Activated B cell treated with CpG ODN at 0.5 μM for 24 hours (primary cell): ENCODE results near the gene TET1. TPM values are rescaled to one million over a fixed set of nuclear protein-coding genes. Genes with fewer than 3 reads are reported as not detected.
"Not testable (repeated sequence)": the region's sequence is repeated elsewhere in the genome, so short reads cannot be mapped to it uniquely, and the experiment has no call there.

Experiments used
- ATAC-seq: fragments of 200-7000 bp; cut with Tn5 transposase; one replicate; pipeline ENCODE4 v1.10.0; 2021; ENCODE audit warnings: low read depth, mild to moderate bottlenecking, moderate library complexity
- CTCF ChIA-PET: fragments of 350-600 bp; sonication (Branson Sonifier 250); formaldehyde crosslinking; loops from one replicate; lab custom pipeline; 2021; ENCODE audit warnings: antibody characterized with exemption; lab: Charles Lee
- POLR2A ChIA-PET: fragments of 350-600 bp; sonication (Branson Sonifier 250); formaldehyde crosslinking; loops from one replicate; lab custom pipeline; 2021; ENCODE audit warnings: antibody characterized with exemption; lab: Charles Lee
- DNase-seq: peaks from one replicate; pipeline ENCODE4 v3.0.0; 2022
- H3K27ac Mint-ChIP-seq: one replicate; pipeline ENCODE4 v1.8.0; 2020; ENCODE audit warnings: mixed read lengths
- H3K27me3 Mint-ChIP-seq: one replicate; pipeline ENCODE4 v1.8.0; 2021; ENCODE audit warnings: mixed read lengths
- H3K36me3 Mint-ChIP-seq: one replicate; pipeline ENCODE4 v1.8.0; 2021; ENCODE audit warnings: low read depth, mixed read lengths
- H3K4me1 Mint-ChIP-seq: one replicate; pipeline ENCODE4 v1.8.0; 2021; ENCODE audit warnings: mixed read lengths
- H3K4me3 Mint-ChIP-seq: one replicate; pipeline ENCODE4 v1.8.0; 2020; ENCODE audit warnings: mild to moderate bottlenecking, mixed read lengths
- H3K9me3 Mint-ChIP-seq: one replicate; pipeline ENCODE4 v1.8.0; 2020; ENCODE audit warnings: mixed read lengths
- intact Hi-C: fragments of 100-400 bp; cut with micrococcal nuclease; formaldehyde crosslinking; loops from one replicate; pipeline ENCODE4 v1.15.1; 2024
- total RNA-seq: library from RNA; stranded (reverse); gene quantifications from 2 replicates; pipeline ENCODE4 v1.2.3, GENCODE V29; 2022
- TF ChIP-seq, protein P1 (sequence below): fragments of 200-600 bp; IDR thresholded peaks from one replicate; pipeline ENCODE4 v1.8.0; 2022; ENCODE audit warnings: antibody characterized with exemption, mild to moderate bottlenecking

The TET1 gene
- total RNA-seq: 0.54 and 0.69 TPM in 2 replicates

DNA sequence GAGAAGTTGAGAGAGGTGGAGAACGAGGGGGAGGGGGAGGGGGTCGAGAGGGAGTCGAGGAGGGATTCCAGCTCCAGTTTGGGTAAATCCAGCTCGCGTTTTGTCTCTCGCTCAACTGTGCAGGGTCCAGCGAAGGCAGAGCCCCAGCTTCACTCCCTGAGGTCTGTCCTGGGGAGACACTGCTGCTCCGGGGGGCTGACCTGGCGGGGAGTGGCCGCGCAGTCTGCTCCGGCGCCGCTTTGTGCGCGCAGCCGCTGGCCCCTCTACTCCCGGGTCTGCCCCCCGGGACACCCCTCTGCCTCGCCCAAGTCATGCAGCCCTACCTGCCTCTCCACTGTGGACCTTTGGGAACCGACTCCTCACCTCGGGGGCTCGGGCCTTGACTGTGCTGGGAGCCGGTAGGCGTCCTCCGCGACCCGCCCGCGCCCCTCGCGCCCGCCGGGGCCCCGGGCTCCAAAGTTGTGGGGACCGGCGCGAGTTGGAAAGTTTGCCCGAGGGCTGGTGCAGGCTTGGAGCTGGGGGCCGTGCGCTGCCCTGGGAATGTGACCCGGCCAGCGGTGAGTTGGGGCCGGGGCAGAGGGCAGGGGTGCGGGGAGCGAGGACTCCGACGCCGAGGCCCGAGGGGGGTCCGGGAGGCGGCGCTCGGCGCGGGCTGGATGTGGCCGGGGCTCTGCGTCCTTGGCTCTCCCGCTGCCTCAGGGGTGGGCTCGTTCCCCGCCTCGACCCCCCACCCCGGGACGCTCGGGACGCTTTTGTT is at the start of gene TET1:
Gene TET1 (plus strand): TSS at position 152 of the 757 bp plus-strand sequence. CDS start 12,002 bp downstream, outside the sequence.
- Mint-ChIP-seq H3K36me3 (no peaks in the 10 kb centered on the region), H3K4me1 (peaks cover 30% of the 10 kb centered on the region), H3K27me3 (peaks cover 58% of the 10 kb centered on the region), H3K4me3 (peak within 1 kb of the TSS; percentile 78), H3K9me3 (no peaks in the 10 kb centered on the region), H3K27ac (no peak within 1 kb of the TSS)
- POLR2A ChIA-PET: interaction anchor here (1.4 kb wide), 1 partner anchor 40 kb away, joined by 5 read pairs; no protein-coding TSS in a partner anchor
- DNase-seq (peak; percentile 24), ATAC-seq (peak; percentile 47)
- CTCF ChIA-PET: interaction anchor here (1.0 kb wide), 1 partner anchor 9 kb away, joined by 3 read pairs; no protein-coding TSS in a partner anchor
- intact Hi-C loops: loop anchor here (1.0 to 10.0 kb wide), 2 partner anchors 40 to 264 kb away; partner anchors contain the start of gene STOX1
- TF ChIP-seq, protein P1, sequence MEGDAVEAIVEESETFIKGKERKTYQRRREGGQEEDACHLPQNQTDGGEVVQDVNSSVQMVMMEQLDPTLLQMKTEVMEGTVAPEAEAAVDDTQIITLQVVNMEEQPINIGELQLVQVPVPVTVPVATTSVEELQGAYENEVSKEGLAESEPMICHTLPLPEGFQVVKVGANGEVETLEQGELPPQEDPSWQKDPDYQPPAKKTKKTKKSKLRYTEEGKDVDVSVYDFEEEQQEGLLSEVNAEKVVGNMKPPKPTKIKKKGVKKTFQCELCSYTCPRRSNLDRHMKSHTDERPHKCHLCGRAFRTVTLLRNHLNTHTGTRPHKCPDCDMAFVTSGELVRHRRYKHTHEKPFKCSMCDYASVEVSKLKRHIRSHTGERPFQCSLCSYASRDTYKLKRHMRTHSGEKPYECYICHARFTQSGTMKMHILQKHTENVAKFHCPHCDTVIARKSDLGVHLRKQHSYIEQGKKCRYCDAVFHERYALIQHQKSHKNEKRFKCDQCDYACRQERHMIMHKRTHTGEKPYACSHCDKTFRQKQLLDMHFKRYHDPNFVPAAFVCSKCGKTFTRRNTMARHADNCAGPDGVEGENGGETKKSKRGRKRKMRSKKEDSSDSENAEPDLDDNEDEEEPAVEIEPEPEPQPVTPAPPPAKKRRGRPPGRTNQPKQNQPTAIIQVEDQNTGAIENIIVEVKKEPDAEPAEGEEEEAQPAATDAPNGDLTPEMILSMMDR: no peak

DNA sequence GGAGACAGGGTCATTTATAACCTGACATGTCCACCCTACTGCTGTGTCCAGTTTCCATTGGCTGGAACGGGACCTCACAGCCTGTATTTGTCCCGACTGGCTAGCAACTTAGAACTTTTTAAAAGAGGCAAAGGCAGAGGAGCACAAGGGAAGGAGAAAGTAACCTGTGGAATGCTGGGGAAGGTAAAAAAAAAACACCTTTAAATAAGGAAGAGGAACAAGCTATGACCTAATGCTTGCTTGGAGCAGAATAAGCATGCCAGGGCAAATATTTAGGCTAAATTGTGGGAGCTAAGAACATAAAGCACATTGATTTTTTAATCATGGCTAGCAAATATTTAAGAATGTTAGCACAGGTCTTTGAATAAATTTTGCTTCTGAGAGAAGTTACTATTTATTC is 43.9 kb upstream of the TET1 start:
- intact Hi-C loops, H3K27ac Mint-ChIP-seq, H3K27me3 Mint-ChIP-seq, CTCF ChIA-PET, POLR2A ChIA-PET, H3K4me1 Mint-ChIP-seq, DNase-seq, H3K9me3 Mint-ChIP-seq, H3K4me3 Mint-ChIP-seq, ATAC-seq: not testable (repeated sequence)
- peaks cover 43% of the 10 kb centered on the region for H3K36me3 Mint-ChIP-seq

DNA sequence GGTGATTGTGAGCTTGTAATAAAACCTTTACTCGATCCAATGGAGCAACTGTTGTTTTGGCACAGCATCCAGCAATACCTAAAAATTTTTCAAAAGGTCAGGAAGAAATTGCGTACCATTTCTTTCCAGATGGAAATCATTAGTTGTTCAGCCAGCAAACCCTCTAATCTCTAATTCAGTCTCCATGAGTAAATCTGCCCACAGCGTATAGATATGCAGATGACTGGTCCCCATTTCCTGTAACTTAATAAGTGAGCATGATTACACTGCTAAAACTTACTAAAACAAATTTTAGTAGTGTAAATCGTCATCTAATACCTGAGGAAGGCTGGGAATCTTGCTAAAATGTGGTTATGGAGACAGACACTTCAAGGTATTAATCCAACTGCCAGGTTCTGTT is 43.4 kb upstream of the TET1 start:
- no peak for ATAC-seq
- intact Hi-C loops: no loop called here

DNA sequence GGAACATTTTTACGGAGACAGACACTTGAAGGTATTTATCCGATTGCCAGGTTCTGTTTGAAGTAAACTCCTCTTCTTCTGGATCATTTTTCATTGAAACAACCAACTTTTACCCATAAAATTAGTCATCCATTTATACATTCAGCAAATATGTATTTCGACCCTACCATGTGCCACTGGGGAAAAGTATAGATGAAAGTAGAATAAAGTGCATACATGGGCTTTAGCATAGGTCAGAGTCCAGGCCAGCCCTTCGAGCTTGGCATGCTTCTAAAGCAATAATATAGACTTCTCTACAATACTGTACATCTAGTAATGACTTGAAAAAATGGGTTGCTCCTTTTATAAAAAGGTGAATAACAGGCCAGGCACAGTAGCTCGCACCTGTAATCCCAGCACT is 42.9 kb upstream of the TET1 start:
- TF ChIP-seq, protein P1: no peak
- Mint-ChIP-seq H3K27me3 (no peaks in the 10 kb centered on the region), H3K36me3 (peaks cover 45% of the 10 kb centered on the region), H3K27ac (no peak overlapping the region), H3K9me3 (no peaks in the 10 kb centered on the region), H3K4me1 (no peaks in the 10 kb centered on the region), H3K4me3 (no peak overlapping the region)
- ChIA-PET POLR2A (interaction anchor here (0.6 kb wide), 1 partner anchor 185 kb away, joined by 4 read pairs; the partner anchor contains the start of gene HNRNPH3), CTCF (no interaction called here)
- no peak for DNase-seq
- intact Hi-C loops: no loop called here
- ATAC-seq: no peak

More for the DNA sequence above, 43.4 kb upstream of the TET1 start:
- DNase-seq: no peak
- no peaks in the 10 kb centered on the region for H3K27me3 Mint-ChIP-seq
- TF ChIP-seq, protein P1: no peak
- H3K36me3 Mint-ChIP-seq: peaks cover 40% of the 10 kb centered on the region
- ChIA-PET POLR2A (interaction anchor here (0.6 kb wide), 1 partner anchor 185 kb away, joined by 4 read pairs; the partner anchor contains the start of gene HNRNPH3), CTCF (no interaction called here)
- no peak overlapping the region for H3K27ac Mint-ChIP-seq
- H3K9me3 Mint-ChIP-seq: no peaks in the 10 kb centered on the region
- no peak overlapping the region for H3K4me3 Mint-ChIP-seq
- H3K4me1 Mint-ChIP-seq: no peaks in the 10 kb centered on the region

DNA sequence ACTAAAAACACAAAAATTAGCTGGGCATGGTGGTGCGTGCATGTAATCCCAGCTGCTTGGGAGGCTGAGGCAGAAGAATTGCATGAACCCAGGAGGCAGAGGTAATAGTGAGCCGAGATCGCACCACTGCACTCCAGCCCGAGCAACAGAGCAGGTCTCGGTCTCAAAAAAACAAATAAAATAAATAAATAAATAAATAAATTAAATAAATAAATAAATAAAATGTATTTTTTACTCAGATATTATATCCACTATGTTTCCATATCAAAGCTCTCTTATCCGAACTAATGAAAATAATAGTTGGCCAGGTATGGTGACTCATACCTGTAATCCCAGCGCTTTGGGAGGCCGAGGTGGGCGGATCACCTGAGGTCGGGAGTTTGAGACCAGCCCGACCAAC is 41.5 kb upstream of the TET1 start:
- H3K27me3 Mint-ChIP-seq, POLR2A ChIA-PET, intact Hi-C loops, H3K4me3 Mint-ChIP-seq, H3K27ac Mint-ChIP-seq, ATAC-seq, H3K9me3 Mint-ChIP-seq, H3K4me1 Mint-ChIP-seq, DNase-seq, CTCF ChIA-PET: not testable (repeated sequence)
- H3K36me3 Mint-ChIP-seq: peaks cover 45% of the 10 kb centered on the region

DNA sequence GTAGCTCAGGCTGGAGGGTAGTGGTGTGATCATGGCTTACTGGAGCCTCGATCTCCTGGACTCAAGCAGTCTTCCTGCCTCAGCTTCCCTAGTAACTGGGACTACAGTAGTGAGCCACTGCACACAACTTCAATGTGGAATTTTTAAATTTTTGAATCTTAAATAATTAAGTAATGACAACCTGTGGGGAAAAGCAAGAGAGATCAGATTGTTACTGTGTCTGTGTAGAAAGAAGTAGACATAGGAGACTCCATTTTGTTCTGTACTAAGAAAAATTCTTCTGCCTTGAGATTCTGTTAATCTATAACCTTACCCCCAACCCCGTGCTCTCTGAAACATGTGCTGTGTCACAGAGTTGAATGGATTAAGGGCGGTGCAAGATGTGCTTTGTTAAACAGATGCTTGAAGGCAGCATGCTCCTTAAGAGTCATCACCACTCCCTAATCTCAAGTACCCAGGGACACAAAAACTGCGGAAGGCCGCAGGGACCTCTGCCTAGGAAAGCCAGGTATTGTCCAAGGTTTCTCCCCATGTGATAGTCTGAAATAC is 34.6 kb upstream of the TET1 start:
- H3K9me3 Mint-ChIP-seq, H3K4me3 Mint-ChIP-seq, ATAC-seq, POLR2A ChIA-PET, H3K27me3 Mint-ChIP-seq, CTCF ChIA-PET, H3K27ac Mint-ChIP-seq, DNase-seq: not testable (repeated sequence)
- peaks cover 14% of the 10 kb centered on the region for H3K36me3 Mint-ChIP-seq
- H3K4me1 Mint-ChIP-seq: peaks cover 10% of the 10 kb centered on the region
- intact Hi-C loops: loop anchor here (5.0 to 10.0 kb wide), 3 partner anchors 678 to 882 kb away; no protein-coding TSS in a partner anchor
